Panc1 (cell line): Measurements from ENCODE around the gene PRRT3. TPM values are rescaled to one million over a fixed set of nuclear protein-coding genes. Genes with fewer than 3 reads are reported as not detected.

Experiments used
- ATAC-seq: fragments of 200-7000 bp; cut with Tn5 transposase; 2 replicates; pipeline ENCODE4 v1.9.1; 2020; ENCODE audit warnings: mild to moderate bottlenecking, moderate library complexity
- BruUV-seq: library from RNA; stranded (reverse); fragments of 400-500 nt; replicated peaks from 2 replicates; lab custom pipeline; 2021; lab: Mats Ljungman, UMichigan
- CTCF ChIA-PET: fragments of 300-600 bp; sonication (Branson Sonifier 250); formaldehyde crosslinking; loops from one replicate; lab custom pipeline; 2022; ENCODE audit warnings: antibody characterized with exemption; lab: Charles Lee
- POLR2A ChIA-PET: fragments of 300-600 bp; sonication (Branson Sonifier 250); formaldehyde crosslinking; loops from one replicate; lab custom pipeline; 2022; ENCODE audit warnings: antibody characterized with exemption; lab: Charles Lee
- DNase-seq: peaks from one replicate; pipeline ENCODE4 v3.0.0-alpha.2; 2010; ENCODE audit warnings: low read depth, low spot score
- H3K27ac ChIP-seq: 2 replicates; pipeline ENCODE4 v1.5.1; 2011; ENCODE audit warnings: mild to moderate bottlenecking, low read length, inconsistent platforms
- H3K27me3 ChIP-seq: fragments of 200-500 bp; sonication (Bioruptor generic); 2 replicates; pipeline ENCODE4 v1.6.0; 2014; ENCODE audit warnings: low read length, inconsistent platforms; ENCODE audit not compliant: control insufficient read depth, insufficient read depth
- H3K36me3 ChIP-seq: fragments of 200-500 bp; sonication (Bioruptor generic); 2 replicates; pipeline ENCODE4 v1.5.1; 2014; ENCODE audit warnings: inconsistent platforms, mild to moderate bottlenecking, low read length, moderate library complexity; ENCODE audit not compliant: control insufficient read depth, insufficient read depth
- H3K4me1 ChIP-seq: 2 replicates; pipeline ENCODE4 v1.5.1; 2011; ENCODE audit warnings: inconsistent platforms, mild to moderate bottlenecking, low read length, moderate library complexity; ENCODE audit not compliant: control insufficient read depth, insufficient read depth
- H3K4me3 ChIP-seq, 2 experiments: 2 replicates each; pipeline ENCODE4 v1.5.1; 2011 to 2012; ENCODE audit warnings: low read depth in 2 of 2, low read length in 2 of 2, mild to moderate bottlenecking in 2 of 2, inconsistent platforms in 1 of 2, moderate library complexity in 1 of 2
- H3K9me3 ChIP-seq: fragments of 200-500 bp; sonication (Bioruptor generic); 2 replicates; pipeline ENCODE4 v1.5.1; 2014; ENCODE audit warnings: low read depth, mild to moderate bottlenecking, inconsistent platforms, low read length, moderate library complexity; ENCODE audit not compliant: control insufficient read depth, insufficient read depth
- CTCF ChIP-seq: fragments of 450-650 bp; IDR thresholded peaks from 2 replicates; pipeline ENCODE4 v1.5.1; 2017; ENCODE audit warnings: mild to moderate bottlenecking
- POLR2AphosphoS5 ChIP-seq: IDR thresholded peaks from 2 replicates; pipeline ENCODE4 v1.6.1; 2012; ENCODE audit warnings: mild to moderate bottlenecking, low read depth, low read length, moderate library complexity
- SIN3A ChIP-seq: IDR thresholded peaks from 2 replicates; pipeline ENCODE4 v1.6.1; 2012; ENCODE audit warnings: low read depth, mild to moderate bottlenecking, low read length, moderate library complexity, borderline replicate concordance; ENCODE audit not compliant: insufficient read depth
- TCF7L2 ChIP-seq: IDR thresholded peaks from 2 replicates; pipeline ENCODE4 v1.6.1; 2011; ENCODE audit warnings: mild to moderate bottlenecking, low read depth, low read length, inconsistent platforms
- in situ Hi-C: cut with HindIII; loops from 2 replicates; pipeline ENCODE4 v1.10.0; 2016; ENCODE audit warnings: low sequenced_read_pairs, low pct_unique_long_range_greater_than_20kb
- intact Hi-C: fragments of 100-400 bp; cut with micrococcal nuclease; formaldehyde crosslinking; loops from one replicate; pipeline ENCODE4 v1.10.0; 2022; ENCODE audit not compliant: unreplicated experiment
- total RNA-seq: library from RNA; stranded (reverse); gene quantifications from one replicate; pipeline ENCODE4 v1.2.1, GENCODE V29; 2021; ENCODE audit not compliant: unreplicated experiment
- TF ChIP-seq, protein P1 (sequence below), 2 experiments: IDR thresholded peaks; 2 replicates each; pipeline ENCODE4 v1.6.1; 2011 to 2012; ENCODE audit warnings: low read depth in 2 of 2, control low read depth in 1 of 2, low read length in 1 of 2, mild to moderate bottlenecking in 1 of 2, moderate library complexity in 1 of 2; ENCODE audit not compliant: insufficient read depth in 1 of 2

Gene PRRT3
- total RNA-seq, 1 experiment from 2014 or later: 1.1 TPM

DNA sequence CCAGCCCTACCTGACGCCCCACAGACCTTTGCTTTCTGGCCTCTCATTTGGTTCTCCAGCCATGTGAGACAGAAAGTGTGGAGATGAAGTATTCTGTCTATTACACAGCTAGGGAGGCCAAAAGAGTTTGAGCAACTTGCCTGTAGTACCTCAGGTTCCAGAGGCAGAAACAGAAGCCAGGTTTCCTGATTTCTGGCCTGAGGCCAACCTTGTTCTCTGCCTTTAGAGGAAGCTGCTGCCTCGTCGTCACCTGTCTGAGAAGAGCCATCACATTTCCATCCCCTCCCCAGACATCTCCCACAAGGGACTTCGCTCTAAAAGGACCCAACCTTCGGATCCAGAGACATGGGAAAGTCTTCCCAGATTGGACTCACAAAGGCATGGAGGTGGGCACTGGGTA, 45.7 kb downstream of the PRRT3 start:
- CTCF ChIA-PET: no interaction called here
- Histone ChIP-seq H3K9me3 (no peaks in the 10 kb centered on the region), H3K27me3 (no peaks in the 10 kb centered on the region), H3K4me3 (no peak overlapping the region), H3K27ac (no peak overlapping the region), H3K4me1 (0 out of 2 replicates have a peak, but pooled peaks cover 2% of the 10 kb centered on the region), H3K36me3 (no peaks in the 10 kb centered on the region)
- ATAC-seq (no peak), DNase-seq (no peak)
- no TSS peak for BruUV-seq
- no peak for TF ChIP-seq TCF7L2
- TF ChIP-seq, protein P1, sequence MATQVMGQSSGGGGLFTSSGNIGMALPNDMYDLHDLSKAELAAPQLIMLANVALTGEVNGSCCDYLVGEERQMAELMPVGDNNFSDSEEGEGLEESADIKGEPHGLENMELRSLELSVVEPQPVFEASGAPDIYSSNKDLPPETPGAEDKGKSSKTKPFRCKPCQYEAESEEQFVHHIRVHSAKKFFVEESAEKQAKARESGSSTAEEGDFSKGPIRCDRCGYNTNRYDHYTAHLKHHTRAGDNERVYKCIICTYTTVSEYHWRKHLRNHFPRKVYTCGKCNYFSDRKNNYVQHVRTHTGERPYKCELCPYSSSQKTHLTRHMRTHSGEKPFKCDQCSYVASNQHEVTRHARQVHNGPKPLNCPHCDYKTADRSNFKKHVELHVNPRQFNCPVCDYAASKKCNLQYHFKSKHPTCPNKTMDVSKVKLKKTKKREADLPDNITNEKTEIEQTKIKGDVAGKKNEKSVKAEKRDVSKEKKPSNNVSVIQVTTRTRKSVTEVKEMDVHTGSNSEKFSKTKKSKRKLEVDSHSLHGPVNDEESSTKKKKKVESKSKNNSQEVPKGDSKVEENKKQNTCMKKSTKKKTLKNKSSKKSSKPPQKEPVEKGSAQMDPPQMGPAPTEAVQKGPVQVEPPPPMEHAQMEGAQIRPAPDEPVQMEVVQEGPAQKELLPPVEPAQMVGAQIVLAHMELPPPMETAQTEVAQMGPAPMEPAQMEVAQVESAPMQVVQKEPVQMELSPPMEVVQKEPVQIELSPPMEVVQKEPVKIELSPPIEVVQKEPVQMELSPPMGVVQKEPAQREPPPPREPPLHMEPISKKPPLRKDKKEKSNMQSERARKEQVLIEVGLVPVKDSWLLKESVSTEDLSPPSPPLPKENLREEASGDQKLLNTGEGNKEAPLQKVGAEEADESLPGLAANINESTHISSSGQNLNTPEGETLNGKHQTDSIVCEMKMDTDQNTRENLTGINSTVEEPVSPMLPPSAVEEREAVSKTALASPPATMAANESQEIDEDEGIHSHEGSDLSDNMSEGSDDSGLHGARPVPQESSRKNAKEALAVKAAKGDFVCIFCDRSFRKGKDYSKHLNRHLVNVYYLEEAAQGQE (IDR thresholded peaks at IDR 0.05; ENCODE audit: insufficient read depth in 1 of 2, low read depth in 2 of 2, low read length in 1 of 2): no peak
- TF ChIP-seq POLR2AphosphoS5: no peak
- no peak for TF ChIP-seq CTCF
- no peak for TF ChIP-seq SIN3A
- intact Hi-C loops: no loop called here
- in situ Hi-C loops: no loop called here
- POLR2A ChIA-PET: no interaction called here

DNA sequence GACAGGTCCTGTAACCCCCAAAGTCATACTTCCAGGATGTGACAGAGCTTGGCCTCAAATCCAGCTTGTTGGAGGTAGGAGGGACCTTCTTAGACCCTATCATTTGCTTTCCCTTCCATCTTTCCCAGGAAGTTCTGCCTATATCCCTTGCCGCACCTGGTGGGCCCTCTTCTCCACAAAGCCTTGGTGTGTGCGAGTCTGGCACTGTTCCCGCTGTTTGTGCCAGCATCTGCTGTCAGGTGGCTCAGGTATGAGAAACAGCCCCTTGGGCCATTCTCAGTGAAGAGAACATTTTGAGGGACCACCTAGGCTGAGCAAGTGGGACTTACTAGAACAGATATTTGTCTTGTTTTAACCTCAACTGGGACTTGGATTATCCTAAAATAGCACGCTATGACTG, 48.3 kb downstream of the PRRT3 start:
- ATAC-seq (no peak), DNase-seq (no peak)
- POLR2A ChIA-PET: no interaction called here

GRCh38 chr3:9903238-9903624, 49.0 kb downstream of the PRRT3 start:
- TF ChIP-seq SIN3A (no peak), TCF7L2 (no peak), POLR2AphosphoS5 (no peak), CTCF (no peak)
- TF ChIP-seq, protein P1 (IDR thresholded peaks at IDR 0.05; ENCODE audit: insufficient read depth in 1 of 2, low read depth in 2 of 2, low read length in 1 of 2): no peak
- no peaks in the 10 kb centered on the region for H3K36me3 ChIP-seq
- no peak overlapping the region for H3K4me3 ChIP-seq
- no peaks in the 10 kb centered on the region for H3K27me3 ChIP-seq
- ATAC-seq: peak; percentile 76; the same call in 1 of the 2 replicates
- H3K27ac ChIP-seq: no peak overlapping the region
- peaks cover 6% of the 10 kb centered on the region; the same call in 1 of the 2 replicates for H3K4me1 ChIP-seq
- POLR2A ChIA-PET: no interaction called here
- CTCF ChIA-PET: interaction anchor here (0.6 kb wide), 1 partner anchor 1432 kb away, joined by 4 read pairs; no protein-coding TSS in a partner anchor
- no peak for DNase-seq
- in situ Hi-C loops: no loop called here
- BruUV-seq: no TSS peak
- intact Hi-C loops: no loop called here
- H3K9me3 ChIP-seq: no peaks in the 10 kb centered on the region

More for the DNA sequence above, 48.3 kb downstream of the PRRT3 start:
- no peak overlapping the region for H3K4me3 ChIP-seq
- no peaks in the 10 kb centered on the region for H3K27me3 ChIP-seq
- in situ Hi-C loops: no loop called here
- no peaks in the 10 kb centered on the region for H3K36me3 ChIP-seq
- intact Hi-C loops: no loop called here
- H3K27ac ChIP-seq: no peak overlapping the region
- CTCF ChIA-PET: no interaction called here
- H3K4me1 ChIP-seq: peaks cover 2% of the 10 kb centered on the region; the same call in 1 of the 2 replicates
- H3K9me3 ChIP-seq: no peaks in the 10 kb centered on the region
- TF ChIP-seq SIN3A: no peak
- TF ChIP-seq POLR2AphosphoS5: no peak
- no TSS peak for BruUV-seq
